GM12878 (cell line): ENCODE measurements around the gene SMIM31. TPM values are rescaled to one million over a fixed set of nuclear protein-coding genes. Genes with fewer than 3 reads are reported as not detected.

Experiments
- ATAC-seq: fragments of 200-7000 bp; cut with Tn5 transposase; 3 replicates; pipeline ENCODE4 v1.9.1; 2020; ENCODE audit warnings: mild to moderate bottlenecking, moderate library complexity
- BruUV-seq: library from RNA; stranded (reverse); fragments of 400-500 nt; replicated peaks from 2 replicates; lab custom pipeline; 2021; lab: Mats Ljungman, UMichigan
- CTCF ChIA-PET: fragments of 300-600 bp; sonication (Branson Sonifier 250); formaldehyde crosslinking; extraction: SDS; loops from one replicate; lab custom pipeline; 2021; ENCODE audit warnings: inconsistent platforms; lab: Yijun Ruan, JAX
- POLR2A ChIA-PET: fragments of 350-600 bp; formaldehyde crosslinking; extraction: SDS; loops from one replicate; lab custom pipeline; 2021; ENCODE audit warnings: inconsistent platforms; lab: Charles Lee
- RAD21 ChIA-PET: fragments of 300-600 bp; sonication (Branson Sonifier 250); formaldehyde crosslinking; loops from one replicate; lab custom pipeline; 2023; ENCODE audit warnings: antibody characterized with exemption; ENCODE audit not compliant: unreplicated experiment; lab: Charles Lee
- SMC1A ChIA-PET: fragments of 300-600 bp; sonication (Branson Sonifier 250); formaldehyde crosslinking; loops from one replicate; lab custom pipeline; 2023; ENCODE audit not compliant: unreplicated experiment, uncharacterized antibody; lab: Charles Lee
- DNase-seq: peaks from one replicate; pipeline ENCODE4 v3.0.0-alpha.2; 2011; ENCODE audit warnings: low read depth, low spot score
- FAIRE-seq: peaks from 3 replicates; lab custom pipeline; 2011; peaks lifted over from hg19 to GRCh38; lab: Jason Lieb, UNC
- H2AFZ ChIP-seq: 2 replicates; pipeline ENCODE4 v1.6.0; 2011; ENCODE audit warnings: low read depth, low read length, control low read depth; ENCODE audit not compliant: control insufficient read depth
- H3K27ac ChIP-seq: 2 replicates; pipeline ENCODE4 v1.5.1; 2011; ENCODE audit warnings: control low read depth; ENCODE audit not compliant: control insufficient read depth, insufficient read depth
- H3K27me3 ChIP-seq, 2 experiments: replicated peaks in 1 of 2; 2 replicates each; pipeline versions ENCODE4 v1.6.0 to v1.6.1; 2011; ENCODE audit warnings: low read length in 1 of 2; ENCODE audit not compliant: control insufficient read depth in 2 of 2, insufficient read depth in 2 of 2
- H3K36me3 ChIP-seq, 2 experiments: 2 replicates each; pipeline ENCODE4 v1.5.1; 2011; ENCODE audit warnings: low read length in 1 of 2; ENCODE audit not compliant: control insufficient read depth in 2 of 2, insufficient read depth in 2 of 2
- H3K4me1 ChIP-seq: 2 replicates; pipeline ENCODE4 v1.6.1; 2011; ENCODE audit warnings: mild to moderate bottlenecking, low read length, moderate library complexity, mixed read lengths; ENCODE audit not compliant: control insufficient read depth, insufficient read depth
- H3K4me2 ChIP-seq: 2 replicates; pipeline ENCODE4 v1.6.0; 2011; ENCODE audit warnings: control low read depth; ENCODE audit not compliant: control insufficient read depth, insufficient read depth
- H3K4me3 ChIP-seq: fragments of 200-600 bp; sonication (generic); 2 replicates; pipeline ENCODE4 v1.5.1; 2016
- H3K79me2 ChIP-seq: 2 replicates; pipeline ENCODE4 v1.6.0; 2011; ENCODE audit warnings: low read length; ENCODE audit not compliant: control insufficient read depth, insufficient read depth
- H3K9ac ChIP-seq: 2 replicates; pipeline ENCODE4 v1.8.0; 2011; ENCODE audit warnings: low read length, control low read depth, mixed read lengths; ENCODE audit not compliant: control insufficient read depth, insufficient read depth
- H3K9me3 ChIP-seq: replicated peaks from 3 replicates; pipeline ENCODE4 v1.5.1; 2011; ENCODE audit warnings: mild to moderate bottlenecking, low read length; ENCODE audit not compliant: control insufficient read depth, insufficient read depth
- H4K20me1 ChIP-seq: 2 replicates; pipeline ENCODE4 v1.6.0; 2011; ENCODE audit not compliant: control insufficient read depth, insufficient read depth
- BMI1 ChIP-seq: fragments of 450-650 bp; IDR thresholded peaks from 2 replicates; pipeline ENCODE4 v1.6.1; 2016; ENCODE audit warnings: mild to moderate bottlenecking, moderate library complexity, borderline replicate concordance
- CREB1 ChIP-seq: IDR thresholded peaks from 2 replicates; pipeline ENCODE4 v1.6.1; 2012; ENCODE audit warnings: low read depth, mild to moderate bottlenecking, inconsistent platforms
- HDAC6 ChIP-seq: fragments of 200-600 bp; sonication (generic); IDR thresholded peaks from one replicate; pipeline ENCODE4 v1.8.0; 2017; ENCODE audit warnings: antibody characterized with exemption; ENCODE audit not compliant: unreplicated experiment
- HDGF ChIP-seq: fragments of 450-650 bp; IDR thresholded peaks from 2 replicates; pipeline ENCODE4 v1.6.1; 2016; ENCODE audit warnings: antibody characterized with exemption
- IRF4 ChIP-seq: IDR thresholded peaks from 2 replicates; pipeline ENCODE4 v1.6.1; 2011; ENCODE audit warnings: low read depth, low read length
- JUNB ChIP-seq: IDR thresholded peaks from 2 replicates; pipeline ENCODE4 v1.6.1; 2016; ENCODE audit warnings: antibody characterized with exemption, mild to moderate bottlenecking
- MYC ChIP-seq: IDR thresholded peaks from 2 replicates; pipeline ENCODE4 v1.6.1; 2011; ENCODE audit warnings: mild to moderate bottlenecking, low read length, moderate library complexity, inconsistent platforms; ENCODE audit not compliant: insufficient read depth, insufficient replicate concordance, insufficient read length, severe bottlenecking
- NFIC ChIP-seq: IDR thresholded peaks from 2 replicates; pipeline ENCODE4 v1.6.1; 2012; ENCODE audit warnings: low read depth, mild to moderate bottlenecking, inconsistent platforms, low read length, moderate library complexity
- SMARCA5 ChIP-seq: fragments of 450-650 bp; IDR thresholded peaks from 2 replicates; pipeline ENCODE4 v1.6.1; 2017; ENCODE audit warnings: mild to moderate bottlenecking
- TBL1XR1 ChIP-seq: IDR thresholded peaks from 2 replicates; pipeline ENCODE4 v1.6.1; 2012; ENCODE audit warnings: low read depth, low read length, improper control_type of control experiment
- ZBED1 ChIP-seq: IDR thresholded peaks from 2 replicates; pipeline ENCODE4 v1.6.1; 2016; ENCODE audit warnings: borderline replicate concordance
- ZNF24 ChIP-seq: fragments of 450-650 bp; IDR thresholded peaks from 2 replicates; pipeline ENCODE4 v1.6.1; 2017; ENCODE audit warnings: antibody characterized with exemption, mild to moderate bottlenecking
- WGBS: methylation state at CpG from one replicate; pipeline ENCODE4 v1.1.6; 2016; ENCODE audit warnings: low lambda C conversion rate; ENCODE audit not compliant: insufficient replicate concordance, insufficient coverage; ENCODE audit errors: missing lambda C conversion rate; 5-methylcytosine and 5-hydroxymethylcytosine counted together
- in situ Hi-C: fragments of 300-500 bp; cut with MboI; formaldehyde crosslinking; loops from 9 replicates; pipeline ENCODE4 v1.14.3; 2018; ENCODE audit warnings: mixed read lengths
- intact Hi-C: fragments of 100-400 bp; cut with micrococcal nuclease; formaldehyde crosslinking; loops from one replicate; pipeline ENCODE4 v1.14.2; 2022; ENCODE audit not compliant: unreplicated experiment
- polyA plus RNA-seq, 11 experiments: library from polyadenylated mRNA; depleted of rRNA in 4 of 11; unstranded in 6 of 11; stranded (reverse) in 5 of 11; fragments of >200 nt; fragmentation: Nextera tagmentation in 4 of 11; fragmentation: Illumina TruSeq in 1 of 11; extraction: Ambion mirVana in 4 of 11; extraction: Trizol in 1 of 11; gene quantifications; 1 replicate in 1 of 11; 2 replicates in 10 of 11; pipeline versions ENCODE4 v1.2.1 to v1.2.3, GENCODE V29; 2011 to 2016; ENCODE audit warnings: inconsistent platforms in 2 of 11, missing spikeins in 2 of 11, low read depth in 1 of 11
- total RNA-seq, 4 experiments: library from RNA; depleted of rRNA in 3 of 4; stranded (reverse); fragments of >200 nt in 3 of 4; fragmentation: Illumina TruSeq in 1 of 4; extraction: Trizol in 1 of 4; gene quantifications; 2 replicates each; pipeline versions ENCODE4 v1.2.1 to v1.2.3, GENCODE V29; 2013 to 2021

The SMIM31 gene
- total and polyA plus RNA-seq, 10 of the 15 experiments (the other 5 are each of a cell fraction or from before 2014, with no cell fraction given), result not detected

GRCh38 chr4:164799410-164799809 is 45.5 kb downstream of the SMIM31 start (continued):
- TF ChIP-seq ZBED1 (no peak), JUNB (no peak), HDGF (no peak), TBL1XR1 (no peak), CREB1 (no peak), IRF4 (no peak), MYC (no peak), ZNF24 (no peak), HDAC6 (no peak), NFIC (no peak), BMI1 (no peak)

DNA sequence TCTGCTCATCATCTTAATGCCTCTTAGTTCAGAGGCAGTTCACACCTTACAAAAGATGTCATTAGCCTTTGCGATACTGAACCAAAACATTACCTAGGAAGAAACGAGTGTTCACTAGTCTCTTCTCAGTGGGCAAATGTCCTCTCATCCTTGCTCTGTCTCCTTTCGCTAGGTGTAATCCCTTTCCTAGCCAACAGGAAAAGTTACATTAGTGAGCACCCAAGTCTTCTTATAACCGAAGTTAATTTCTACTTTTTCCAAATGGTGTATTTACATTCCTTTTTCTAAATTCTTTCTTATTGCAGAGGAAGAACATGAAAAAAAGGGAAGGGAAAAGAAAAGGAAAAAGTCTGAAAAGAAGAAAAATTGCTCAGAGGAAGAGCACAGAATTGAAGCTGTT is 46.9 kb downstream of the SMIM31 start:
- in situ Hi-C loops, result no loop called here
- FAIRE-seq, result no peak
- WGBS, result 68% methylated on average over 4 of the region's 4 CpGs

More for the DNA sequence above, 46.9 kb downstream of the SMIM31 start:
- intact Hi-C loops, result no loop called here
- Histone ChIP-seq H3K36me3 (no peaks in the 10 kb centered on the region), H3K4me3 (no peak overlapping the region), H3K4me1 (no peaks in the 10 kb centered on the region), H3K4me2 (no peak overlapping the region), H3K9me3 (no peaks in the 10 kb centered on the region), H2AFZ (no peak overlapping the region), H3K9ac (no peak overlapping the region), H3K27ac (no peak overlapping the region), H3K27me3 (no peaks in the 10 kb centered on the region; a peak in 1 of 4 replicates), H3K79me2 (no peaks in the 10 kb centered on the region), H4K20me1 (no peaks in the 10 kb centered on the region)
- TF ChIP-seq SMARCA5, result no peak
- POLR2A ChIA-PET, result no interaction called here
- no TSS peak for BruUV-seq
- SMC1A ChIA-PET, result no interaction called here
- RAD21 ChIA-PET, result no interaction called here
- ATAC-seq, result no peak
- CTCF ChIA-PET, result no interaction called here
- DNase-seq, result no peak
